NCI-H524 treated with DMSO at 0.1 percent for 48 hours (cell line): Measurements from ENCODE around the gene EHBP1.

Experiments
- DNase-seq: peaks from one replicate; lab custom pipeline; 2025; lab: John Stamatoyannopoulos, UW

EHBP1 gene

DNA sequence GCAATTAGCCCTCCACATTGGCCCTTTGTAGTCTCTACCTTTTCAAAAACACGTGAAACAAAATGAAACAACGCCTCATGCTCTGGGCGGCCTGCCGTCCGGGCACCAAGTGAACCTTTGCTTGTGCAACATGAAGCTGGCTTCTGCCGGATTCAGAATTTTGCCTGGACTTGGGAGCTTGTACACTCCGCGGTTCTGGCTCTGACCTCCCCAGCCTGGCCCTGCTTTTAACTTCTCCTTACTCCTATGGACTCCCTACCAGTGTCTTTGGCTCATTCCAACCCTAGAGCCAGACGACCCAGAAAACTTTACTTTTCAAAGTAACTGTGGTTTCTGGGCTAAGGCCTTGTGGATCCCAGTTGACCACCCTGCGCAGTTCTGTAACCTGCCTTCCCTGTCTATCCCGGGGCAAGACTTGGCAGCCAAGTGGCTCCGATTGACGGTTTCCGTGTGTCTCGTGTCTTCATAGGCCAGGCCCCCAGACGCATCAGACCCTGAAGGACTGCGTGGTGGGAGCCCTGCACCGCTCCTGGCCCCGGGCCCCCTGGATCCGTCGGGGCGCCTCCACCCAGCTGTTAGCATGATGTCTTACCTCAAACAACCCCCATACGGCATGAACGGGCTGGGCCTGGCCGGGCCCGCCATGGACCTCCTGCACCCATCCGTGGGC lies 347.0 kb downstream of the EHBP1 start:
- no peak for DNase-seq

DNA sequence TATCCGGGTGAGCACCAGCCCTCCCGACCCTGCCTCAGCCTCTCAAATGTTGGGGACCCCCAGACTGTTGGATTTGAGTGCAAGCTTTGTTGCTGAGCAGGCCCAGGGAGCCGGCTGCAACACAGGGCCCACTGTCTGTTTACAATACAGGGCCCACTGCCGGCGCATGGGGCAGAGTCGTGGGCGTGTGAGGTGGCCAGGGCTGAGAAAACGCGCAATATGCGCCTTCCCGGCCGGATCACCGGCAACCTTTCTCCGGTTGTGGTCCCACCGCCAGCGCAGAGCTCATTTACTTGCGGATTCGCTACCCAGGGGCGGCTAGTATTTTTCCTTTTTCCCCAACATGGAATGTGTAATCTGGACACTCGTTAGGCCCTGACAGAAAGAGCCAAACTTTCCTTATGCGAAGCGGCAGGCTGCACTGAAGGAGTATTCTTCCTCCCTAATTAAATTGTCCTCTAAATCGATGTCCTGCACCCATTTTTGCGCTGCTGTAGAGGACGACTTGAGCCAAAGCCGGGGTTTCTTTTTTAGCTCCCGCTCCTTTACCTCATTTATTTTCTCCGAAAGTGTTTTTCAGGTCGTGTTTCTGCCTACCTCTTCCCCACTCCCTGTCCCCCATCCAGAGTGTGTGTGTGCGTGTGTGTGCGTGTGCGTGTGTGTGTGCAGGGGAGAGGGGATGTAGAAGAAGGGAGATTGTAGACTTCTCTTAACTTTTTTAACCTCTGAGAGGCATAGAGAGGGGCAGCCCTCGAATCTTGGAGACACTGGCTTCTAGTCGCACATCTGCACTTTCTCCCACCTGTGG lies 347.8 kb downstream of the EHBP1 start:
- DNase-seq, result no peak

DNA sequence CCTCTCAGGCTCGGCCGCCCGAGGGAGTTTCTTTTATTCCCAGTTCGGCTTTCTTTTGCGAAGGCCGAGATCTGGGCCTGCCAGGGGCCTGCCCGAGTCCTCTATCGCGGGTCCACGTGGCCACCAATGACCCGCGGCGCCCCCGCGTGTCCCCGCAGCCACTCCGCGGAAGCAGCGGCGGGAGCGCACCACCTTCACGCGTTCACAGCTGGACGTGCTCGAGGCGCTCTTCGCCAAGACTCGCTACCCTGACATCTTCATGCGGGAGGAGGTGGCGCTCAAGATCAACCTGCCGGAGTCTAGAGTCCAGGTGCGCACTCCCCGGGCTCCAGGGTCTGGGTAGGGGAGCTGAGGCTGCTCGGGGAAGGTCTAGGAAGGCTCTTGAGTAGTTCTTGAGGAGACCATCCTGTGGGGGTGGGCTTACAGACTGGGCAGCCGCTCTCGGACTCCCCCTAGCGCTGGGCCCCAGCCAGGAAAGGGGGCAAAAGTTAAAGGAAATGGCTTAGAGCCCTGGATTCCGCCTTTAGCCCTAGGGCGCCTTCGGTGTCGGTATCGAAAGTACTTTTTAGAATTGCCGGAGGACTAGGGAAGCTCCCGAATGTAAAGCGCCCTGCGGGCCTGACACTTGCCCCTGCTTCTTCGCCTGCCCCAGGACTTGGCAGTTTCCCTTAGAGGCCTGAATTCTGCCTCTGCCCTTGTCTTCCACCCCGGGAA lies 348.5 kb downstream of the EHBP1 start:
- no peak for DNase-seq

DNA sequence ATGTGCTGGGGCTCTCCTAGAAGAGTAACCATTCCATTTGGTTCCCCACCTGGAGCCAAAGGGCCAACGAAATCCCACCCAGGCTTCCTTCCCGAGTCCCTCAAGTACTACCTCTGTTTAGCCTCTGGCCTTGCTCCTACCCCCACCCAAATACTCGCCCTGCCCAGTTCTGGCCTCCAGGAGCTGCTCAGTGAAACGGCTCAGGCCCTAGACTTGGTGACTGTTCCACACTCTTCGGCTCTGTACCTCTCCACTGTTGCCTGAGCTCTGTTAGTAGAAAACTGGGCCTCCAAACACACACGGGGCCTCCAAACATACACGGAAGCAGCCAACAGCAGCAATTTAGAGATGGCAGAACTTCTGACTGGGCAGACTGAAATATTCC lies 349.3 kb downstream of the EHBP1 start:
- no peak for DNase-seq

DNA sequence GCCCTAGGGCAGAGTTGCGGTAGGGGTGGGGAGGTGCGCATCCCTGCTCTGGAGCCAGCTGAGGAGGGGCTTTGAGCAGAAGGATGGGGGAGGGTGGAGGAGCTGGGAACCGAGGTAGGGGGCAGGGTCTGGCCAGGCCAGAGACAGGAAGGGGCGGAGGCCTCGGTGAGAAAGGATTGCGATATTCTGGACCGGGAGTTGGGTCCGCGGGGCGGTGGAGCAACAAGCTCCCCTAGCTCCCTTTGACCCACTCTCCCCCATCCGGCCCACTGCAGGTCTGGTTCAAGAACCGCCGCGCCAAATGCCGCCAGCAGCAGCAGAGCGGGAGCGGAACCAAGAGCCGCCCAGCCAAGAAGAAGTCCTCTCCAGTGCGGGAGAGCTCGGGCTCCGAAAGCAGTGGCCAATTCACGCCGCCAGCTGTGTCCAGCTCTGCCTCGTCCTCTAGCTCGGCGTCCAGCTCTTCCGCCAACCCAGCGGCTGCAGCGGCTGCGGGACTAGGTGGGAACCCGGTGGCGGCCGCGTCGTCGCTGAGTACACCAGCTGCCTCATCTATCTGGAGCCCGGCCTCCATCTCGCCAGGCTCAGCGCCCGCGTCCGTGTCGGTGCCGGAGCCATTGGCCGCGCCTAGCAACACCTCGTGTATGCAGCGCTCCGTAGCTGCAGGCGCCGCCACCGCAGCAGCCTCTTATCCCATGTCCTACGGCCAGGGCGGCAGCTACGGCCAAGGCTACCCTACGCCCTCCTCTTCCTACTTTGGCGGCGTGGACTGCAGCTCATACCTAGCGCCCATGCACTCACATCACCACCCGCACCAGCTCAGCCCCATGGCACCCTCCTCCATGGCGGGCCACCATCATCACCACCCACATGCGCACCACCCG lies 350.0 kb downstream of the EHBP1 start:
- no peak for DNase-seq

DNA sequence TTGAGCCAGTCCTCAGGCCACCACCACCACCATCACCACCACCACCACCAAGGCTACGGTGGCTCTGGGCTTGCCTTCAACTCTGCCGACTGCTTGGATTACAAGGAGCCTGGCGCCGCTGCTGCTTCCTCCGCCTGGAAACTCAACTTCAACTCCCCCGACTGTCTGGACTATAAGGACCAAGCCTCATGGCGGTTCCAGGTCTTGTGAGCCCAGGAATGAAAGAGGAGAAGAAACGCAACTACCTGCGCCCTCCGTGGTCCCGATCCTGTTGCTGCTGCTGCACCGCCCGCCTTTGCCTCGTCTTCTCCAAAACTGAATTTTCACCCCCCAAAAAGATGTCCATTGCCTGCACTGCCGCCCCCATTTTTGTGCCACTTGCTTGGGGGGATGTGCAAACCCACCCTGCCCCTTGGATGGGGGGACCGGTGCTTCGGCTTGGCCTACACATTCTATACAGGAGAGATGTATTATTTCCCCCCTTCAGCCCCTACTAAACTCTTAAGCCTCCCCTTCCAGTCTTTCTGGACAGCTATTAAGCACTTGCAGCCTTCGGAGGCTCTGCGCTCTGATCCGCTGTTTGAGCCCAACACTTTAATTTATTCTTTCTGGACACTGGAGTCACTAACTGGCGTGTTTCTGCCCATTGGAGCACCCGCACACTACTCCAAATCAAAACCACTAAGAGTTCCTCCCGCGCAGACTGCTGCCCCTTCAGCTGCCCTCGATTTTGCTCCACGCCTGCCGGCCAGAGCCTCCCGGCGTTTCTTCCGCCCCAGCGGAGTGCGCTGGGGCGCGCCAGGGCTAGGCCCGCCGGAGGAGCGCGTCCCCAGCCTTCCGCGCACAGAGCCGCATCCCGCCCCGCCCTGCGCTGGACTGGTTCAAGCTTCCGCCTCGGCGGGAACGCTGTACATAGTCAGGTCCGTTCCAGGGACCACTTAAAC lies 350.9 kb downstream of the EHBP1 start:
- no peak for DNase-seq

DNA sequence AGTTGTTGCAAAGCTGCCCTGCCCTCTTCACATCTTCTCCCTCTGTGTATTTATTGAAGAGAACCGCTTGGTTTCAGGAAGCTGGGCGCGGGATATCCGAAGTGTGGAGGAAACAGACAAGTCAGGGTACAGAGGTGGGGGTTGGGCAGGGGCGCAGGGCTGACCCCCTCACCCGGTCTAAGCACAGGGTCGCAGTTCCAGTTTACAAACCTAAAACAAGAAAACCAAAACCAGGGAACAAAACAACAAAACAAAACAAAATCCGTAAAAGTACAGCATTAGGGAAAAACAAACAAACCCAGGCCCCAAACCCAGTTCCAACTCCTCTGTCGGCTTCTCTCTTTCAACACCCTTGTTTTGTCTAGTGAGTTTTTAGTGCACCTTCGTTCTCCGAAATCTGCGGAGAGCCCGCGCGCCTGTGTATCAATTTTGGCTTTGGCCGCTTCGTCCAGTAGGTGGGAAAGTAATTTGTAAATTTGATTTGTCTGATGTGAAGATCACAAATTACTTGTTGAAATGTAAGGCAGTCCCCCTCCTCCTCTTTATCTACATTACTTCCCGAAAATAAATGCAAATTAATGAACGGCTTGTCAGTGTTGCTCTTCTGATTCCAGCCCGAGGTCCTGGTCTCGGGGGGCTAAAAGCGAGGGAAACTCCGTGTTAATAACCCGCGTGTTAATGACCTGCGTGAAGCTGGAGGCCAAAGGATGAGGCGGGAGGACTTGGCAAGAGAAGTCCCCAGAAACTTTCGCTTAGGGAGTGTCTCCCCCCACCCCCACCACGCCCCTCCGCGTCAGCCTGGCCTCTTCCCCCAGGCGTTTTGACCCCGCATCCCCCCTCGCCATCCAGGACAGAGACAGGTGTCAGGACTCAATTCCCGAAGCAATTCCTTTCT lies 352.0 kb downstream of the EHBP1 start:
- DNase-seq, result no peak

DNA sequence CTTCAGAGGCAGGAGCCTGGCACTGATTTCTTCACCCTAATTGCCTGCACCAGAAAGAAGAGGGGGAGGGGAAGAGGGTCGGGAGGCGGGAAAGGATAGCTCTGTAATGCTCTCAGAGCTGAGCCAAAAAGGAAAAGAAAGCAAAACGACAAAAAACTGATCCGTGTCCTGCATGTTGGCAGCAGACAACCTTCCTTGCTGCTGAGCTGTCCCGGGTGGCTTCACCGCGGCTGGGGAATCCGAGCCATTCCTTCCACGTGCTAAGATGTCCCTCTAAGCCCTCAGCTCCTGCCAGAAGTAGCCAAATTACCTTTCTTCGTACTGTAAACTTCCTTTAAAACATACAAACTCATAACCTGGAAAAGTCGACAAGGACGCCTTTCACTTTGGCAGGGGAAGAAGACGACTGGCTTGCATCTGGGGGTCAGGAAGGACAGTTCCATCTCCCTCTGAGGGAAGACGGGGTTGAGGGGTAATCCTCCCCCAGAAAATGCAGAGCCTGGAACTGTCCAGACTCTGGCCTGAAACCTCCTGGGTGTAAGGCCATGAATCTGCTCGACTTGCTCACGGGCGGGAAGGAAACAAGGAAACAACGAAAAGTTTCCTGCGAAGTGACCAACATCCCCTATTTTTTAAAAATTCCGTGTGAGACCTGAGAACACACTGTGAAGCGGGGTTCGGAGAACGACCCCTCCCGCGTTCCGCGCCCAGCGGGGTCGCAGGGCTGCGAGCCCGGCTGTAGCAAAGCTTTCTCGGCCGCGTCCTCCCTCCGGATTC lies 352.8 kb downstream of the EHBP1 start:
- no peak for DNase-seq

DNA sequence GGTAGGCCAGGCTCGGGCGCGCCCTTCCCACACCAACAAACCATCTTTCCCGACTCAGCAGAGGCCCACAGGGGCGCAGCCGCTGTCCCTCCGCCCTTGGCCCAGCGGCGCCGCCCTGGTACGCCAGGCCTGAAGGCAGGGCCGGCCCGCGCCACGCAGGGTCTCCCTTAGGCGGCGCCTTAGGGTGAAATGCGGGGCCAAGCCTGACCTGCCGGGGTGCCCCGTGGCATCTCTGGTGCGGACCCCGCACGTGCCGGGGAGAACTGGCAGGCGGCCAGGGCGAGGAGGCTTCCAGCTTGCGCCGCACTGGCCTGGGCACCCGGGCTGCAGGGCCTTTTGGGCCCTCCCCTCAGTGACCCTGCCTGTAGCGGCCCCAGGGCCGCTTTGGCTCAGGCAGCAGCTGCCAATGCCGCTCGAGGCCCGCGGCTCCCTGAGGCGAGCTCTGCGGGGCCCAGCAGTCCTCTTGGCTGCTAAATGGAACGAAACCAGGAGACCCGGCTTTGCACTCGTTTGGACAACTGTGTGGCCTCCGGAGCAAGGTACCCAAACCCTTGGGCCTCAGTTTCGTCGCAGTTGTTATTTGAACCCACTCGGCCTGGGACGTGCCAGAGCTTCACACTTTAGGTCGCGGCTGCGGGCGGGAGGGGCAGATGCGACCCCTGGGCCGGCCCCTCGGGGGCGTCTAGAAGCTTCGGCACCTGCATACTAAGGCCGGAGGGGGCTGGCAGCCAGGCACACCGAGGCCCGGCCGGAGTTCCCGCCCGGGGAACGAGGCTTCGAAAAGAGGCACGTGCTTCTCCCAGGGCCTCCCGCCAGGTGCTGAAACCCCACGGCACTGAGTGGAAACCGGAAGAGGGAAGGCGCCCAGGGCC lies 353.6 kb downstream of the EHBP1 start:
- no peak for DNase-seq

DNA sequence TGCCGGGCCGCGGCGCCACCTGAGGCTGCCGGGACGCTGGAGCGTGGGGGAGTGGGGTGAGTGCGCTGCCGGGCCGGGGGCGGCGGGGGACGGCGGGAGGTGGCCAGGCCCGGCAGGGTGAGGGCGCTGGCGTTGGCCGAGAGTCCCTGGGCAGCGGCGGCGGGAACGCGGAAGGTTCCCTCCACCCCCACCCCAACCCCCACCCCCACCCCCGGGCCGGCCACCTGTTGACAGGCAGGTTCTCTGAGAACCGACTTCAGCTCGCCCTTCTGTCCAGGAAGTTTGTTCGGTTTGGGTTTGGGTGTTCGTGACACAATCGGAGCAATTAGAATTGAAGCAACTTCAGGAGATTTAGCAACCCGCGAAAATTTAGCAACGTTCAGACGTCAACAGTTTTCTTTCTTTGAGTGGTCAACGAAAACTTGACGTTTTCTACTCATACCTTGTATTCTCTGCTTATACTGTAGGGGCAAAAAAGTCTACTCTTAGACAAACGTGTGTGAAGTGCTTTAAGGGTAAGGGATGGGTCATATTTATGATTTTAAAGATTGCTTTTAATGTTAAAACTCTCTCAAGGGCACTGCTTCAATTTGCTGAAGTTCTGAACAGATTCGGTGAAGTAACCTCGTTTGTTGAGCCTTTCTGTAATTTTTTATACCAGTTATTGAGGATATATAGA lies 354.4 kb downstream of the EHBP1 start:
- no peak for DNase-seq

DNA sequence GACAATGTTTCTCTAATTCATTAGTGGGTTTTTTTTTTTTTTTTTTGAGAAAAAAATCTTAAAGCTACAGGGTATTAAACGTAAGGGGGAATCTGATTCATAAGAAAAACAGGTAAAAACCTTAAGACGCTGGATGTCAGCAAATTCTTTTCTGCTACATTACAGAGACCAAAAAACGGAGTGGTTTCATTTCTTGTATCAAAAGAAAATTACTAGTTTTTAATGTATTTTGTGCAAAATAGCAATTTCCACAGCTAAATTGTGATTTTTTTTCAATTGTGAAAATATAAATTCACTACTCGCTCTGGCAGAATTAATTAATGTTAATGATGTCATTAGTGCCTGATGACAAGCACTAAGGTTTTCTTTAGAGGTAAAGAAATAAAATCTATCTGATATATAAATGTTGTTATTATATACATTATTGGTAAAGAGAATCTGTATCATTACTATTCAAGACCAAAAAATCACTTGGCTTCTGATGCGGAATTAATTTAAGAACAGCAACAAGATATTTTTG lies 355.0 kb downstream of the EHBP1 start:
- DNase-seq, result no peak

DNA sequence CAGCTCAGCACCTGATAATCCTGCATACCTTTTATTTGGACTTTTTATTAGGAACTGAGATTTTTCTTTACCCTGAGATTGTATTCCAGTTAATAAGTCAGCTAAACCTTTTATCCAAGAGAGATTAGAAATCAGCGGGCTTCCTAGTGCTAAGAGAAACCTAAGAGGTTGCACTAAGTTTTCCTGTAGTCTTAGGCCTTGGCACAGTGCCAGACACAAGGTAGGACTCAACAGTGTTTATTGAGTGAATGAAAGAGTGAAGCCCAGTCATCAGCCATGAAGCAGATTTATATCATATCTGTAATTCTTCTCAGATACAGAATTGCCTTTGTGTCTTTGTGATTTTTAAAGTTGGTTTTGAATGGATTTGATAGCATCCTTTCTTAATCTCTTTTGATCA lies 358.7 kb downstream of the EHBP1 start:
- DNase-seq, result no peak

DNA sequence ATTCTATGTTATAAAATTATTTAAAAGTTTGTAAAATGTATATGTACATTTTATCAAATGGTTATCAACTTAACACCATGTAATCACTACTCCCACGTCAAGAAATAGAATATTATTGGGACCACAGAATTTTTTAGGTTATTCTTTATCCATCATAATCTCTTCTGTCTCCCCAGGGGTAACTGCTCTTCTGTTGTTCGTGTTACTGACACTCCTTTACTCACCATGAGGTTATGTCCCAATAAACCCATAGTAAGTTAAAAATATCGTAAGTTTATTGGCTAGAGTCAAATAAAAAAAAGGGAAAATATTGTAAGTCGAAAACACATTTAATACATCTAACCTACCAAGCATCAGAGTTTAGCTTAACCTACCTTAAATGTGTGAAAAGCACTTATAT lies 359.1 kb downstream of the EHBP1 start:
- DNase-seq, result no peak

DNA sequence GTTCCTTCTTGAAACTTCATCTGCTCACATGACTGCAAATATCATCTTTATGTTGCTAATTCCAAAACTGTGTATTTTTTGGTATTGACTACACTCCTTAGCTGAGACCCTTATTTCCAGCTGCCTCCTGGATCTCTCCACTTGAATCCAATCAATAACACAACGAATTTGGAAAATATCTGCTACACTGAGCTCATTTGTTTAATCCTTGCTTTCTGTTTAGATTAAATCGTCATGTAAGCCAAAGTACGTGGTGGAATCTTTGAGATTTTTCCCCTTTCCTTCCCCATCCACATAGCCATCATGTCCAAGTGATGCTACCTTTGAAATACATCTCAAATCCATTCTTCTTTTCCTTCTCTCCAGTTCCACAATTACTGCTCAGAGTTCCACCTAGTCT lies 360.8 kb downstream of the EHBP1 start:
- DNase-seq, result no peak

DNA sequence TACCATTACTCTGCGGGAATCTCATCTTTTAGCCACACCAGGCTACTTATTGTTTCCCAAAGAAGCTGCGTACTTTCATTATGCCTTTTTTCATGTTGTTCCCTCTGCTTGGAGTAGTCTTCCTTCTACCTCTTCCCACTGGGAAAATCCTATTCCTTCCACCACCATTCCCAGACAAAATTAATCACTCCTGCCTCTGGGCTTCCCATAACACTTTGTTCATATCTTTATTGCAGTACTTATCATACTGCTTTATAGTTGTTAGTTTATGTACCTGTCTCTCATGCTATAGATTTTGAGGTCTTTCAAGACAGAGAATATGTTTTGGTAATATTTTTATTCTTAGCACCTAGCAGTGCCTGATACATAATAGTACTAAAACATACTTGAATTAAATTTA lies 361.3 kb downstream of the EHBP1 start:
- no peak for DNase-seq

DNA sequence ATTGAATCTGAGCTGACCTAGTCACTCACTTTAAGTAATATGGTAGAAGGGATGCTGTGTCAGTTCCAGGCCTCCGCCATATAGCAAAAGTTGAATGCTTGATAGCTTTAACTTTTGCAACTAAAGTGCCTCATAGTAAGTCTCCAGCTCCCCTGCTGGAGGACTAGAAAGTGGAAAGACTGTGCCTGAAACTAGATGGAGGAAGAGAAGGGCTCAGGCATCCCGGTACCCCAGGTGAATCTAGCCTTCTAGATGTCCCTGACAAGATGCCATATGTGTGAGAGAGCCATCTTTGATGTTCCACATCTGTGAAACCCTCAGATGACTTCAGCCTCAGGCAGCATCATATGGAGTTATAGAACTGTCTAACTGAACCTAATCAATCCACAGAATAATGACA lies 366.2 kb downstream of the EHBP1 start:
- no peak for DNase-seq

DNA sequence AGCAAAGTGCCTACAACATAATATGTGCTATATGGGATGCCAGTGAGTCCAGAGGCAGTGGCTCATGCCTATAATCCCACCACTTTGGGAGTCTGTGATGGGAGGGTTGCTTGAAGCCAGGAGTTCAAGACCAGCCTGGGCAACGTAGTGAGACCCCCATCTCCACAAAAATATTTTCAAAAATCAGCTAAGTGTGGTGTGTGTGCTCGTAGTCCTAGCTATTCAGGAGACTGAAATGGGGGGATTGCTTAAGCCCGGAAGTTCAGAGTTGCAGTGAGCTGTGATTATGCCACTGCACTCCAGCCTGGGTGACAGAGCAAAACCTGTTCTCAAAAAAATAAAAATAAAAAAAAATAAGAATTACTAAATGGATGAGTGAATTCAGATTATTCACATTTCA lies 368.5 kb downstream of the EHBP1 start:
- no peak for DNase-seq
